Liver (tissue), 2 donors: ENCODE measurements around the gene REPS2.

Source experiments
- CTCF ChIP-seq: fragments of 150-350 bp; IDR thresholded peaks from 2 replicates; pipeline ENCODE4 v1.5.1; 2017; ENCODE audit warnings: improper control_type of control experiment, low read depth, low read length; ENCODE audit not compliant: missing input control
- YY1 ChIP-seq: IDR thresholded peaks from 2 replicates; pipeline ENCODE4 v1.6.1; 2016; ENCODE audit warnings: antibody characterized with exemption, mild to moderate bottlenecking
- donor health status: healthy.

GRCh38 chrX:16970977-16971376 is 24.5 kb downstream of the REPS2 start:
- TF ChIP-seq CTCF (no peak), YY1 (no peak)
